ENCODE data around the gene LIAS. TPM values are rescaled to one million over a fixed set of nuclear protein-coding genes. Genes with fewer than 3 reads are reported as not detected.
A peak's percentile ranks its signal among the peaks of the same experiment; 100 is the strongest.
"Not testable (repeated sequence)": the region's sequence is repeated elsewhere in the genome, so short reads cannot be mapped to it uniquely, and the experiment has no call there.

The LIAS gene
- polyA plus RNA-seq: 13.2 to 20.6 TPM (median 17.1 TPM) in 3 replicates
- 15.6 TPM for polyA plus RNA-seq (2011; ENCODE audit: low read depth)
- 12.3 and 17.9 TPM in 2 replicates for polyA plus RNA-seq (2011; cell fraction: cytosol; rRNA removed)
- polyA plus RNA-seq (2011; cell fraction: nucleus; rRNA removed): 18.0 and 24.2 TPM in 2 replicates
- polyA plus RNA-seq (2012; ENCODE audit: low replicate concordance): 10.9 and 15.0 TPM in 2 replicates
- 4.3 to 10.5 TPM (median 6.4 TPM) in 3 replicates for polyA minus RNA-seq
- polyA minus RNA-seq (2011; cell fraction: cytosol; rRNA and poly(A)+ RNA removed): not detected
- polyA minus RNA-seq (2011; cell fraction: nucleus; rRNA and poly(A)+ RNA removed): 6.1 and 6.2 TPM in 2 replicates

DNA sequence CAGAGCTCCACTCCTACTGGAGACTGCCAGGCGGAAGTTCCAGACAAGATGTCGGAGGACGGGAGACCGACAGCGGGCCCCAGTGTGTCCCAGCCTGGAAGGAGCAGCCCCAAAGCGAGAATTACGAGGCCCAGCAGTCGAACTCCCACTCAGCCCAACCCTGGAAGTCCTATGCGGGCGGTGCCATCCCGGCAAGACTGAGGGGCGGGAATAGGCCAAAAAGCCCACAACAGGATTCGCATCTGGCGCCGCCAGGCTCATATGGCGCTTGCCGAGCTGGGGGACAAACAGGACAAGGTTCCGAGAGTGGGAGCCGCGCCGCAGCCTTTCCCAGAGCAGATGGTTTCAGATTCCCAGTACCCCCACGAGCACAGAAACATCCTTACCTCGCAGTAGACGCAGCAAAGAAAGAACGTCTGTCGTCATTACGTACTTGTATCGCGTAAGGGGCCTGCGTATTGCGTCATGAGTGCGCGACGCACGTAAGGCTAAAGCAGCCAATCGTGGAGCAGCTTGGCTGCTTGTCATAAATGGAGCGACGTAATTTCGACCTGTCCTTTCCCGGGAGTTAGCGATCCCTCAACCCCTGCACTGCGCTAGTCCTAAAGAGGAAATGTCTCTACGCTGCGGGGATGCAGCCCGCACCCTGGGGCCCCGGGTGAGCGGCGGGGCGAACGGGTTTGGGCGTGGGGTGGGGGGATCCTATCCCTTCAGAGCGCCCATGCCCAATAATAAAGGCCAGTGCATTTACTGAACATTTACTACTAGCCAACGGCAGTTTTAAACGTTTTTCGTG is at the start of gene LIAS, which contains the start of gene RPL9:
Gene LIAS, plus strand, starts transcription at position 552 of the 796 bp plus-strand sequence. Its CDS starts 62 bp downstream, at position 614.
Gene RPL9, minus strand, starts transcription at position 418 of the 796 bp plus-strand sequence. CDS start 483 bp downstream, outside the sequence.
- DNase-seq (ENCODE audit: low read depth, low spot score) (peak; percentile 99), FAIRE-seq (peak; percentile 85)
- Histone ChIP-seq H2AFZ (ENCODE audit: control insufficient read depth, low read length) (peak within 1 kb of the TSS; percentile 97), H3K79me2 (ENCODE audit: control insufficient read depth, insufficient read depth, low read length) (peaks cover 51% of the 10 kb centered on the region), H3K9me3 (ENCODE audit: control insufficient read depth, low read depth, low read length) (no peaks in the 10 kb centered on the region), H3K4me3 (ENCODE audit: control insufficient read depth in 2 of 3, extremely low read depth in 1 of 3, insufficient read depth in 2 of 3, low read depth in 1 of 3, low read length in 3 of 3) (peak within 1 kb of the TSS; percentile 67 to 100 (median 90)), H4K20me1 (ENCODE audit: control insufficient read depth, extremely low read depth, insufficient read depth, low read length) (peaks cover 18% of the 10 kb centered on the region), H3K27me3 (ENCODE audit: control insufficient read depth, extremely low read depth, insufficient read depth, low read length) (no peaks in the 10 kb centered on the region), H3K4me2 (ENCODE audit: control insufficient read depth, extremely low read depth, insufficient read depth, low read depth, low read length) (peak within 1 kb of the TSS; percentile 93), H3K4me1 (ENCODE audit: control insufficient read depth, extremely low read depth, insufficient read depth, low read length) (peaks cover 26% of the 10 kb centered on the region), H3K9me1 (ENCODE audit: control insufficient read depth, extremely low read depth, insufficient read depth, low read length) (no peaks in the 10 kb centered on the region), H3K9ac (ENCODE audit: control insufficient read depth, extremely low read depth, insufficient read depth, low read length) (peak within 1 kb of the TSS; percentile 99), H3K36me3 (ENCODE audit: control insufficient read depth in 2 of 2, extremely low read depth in 1 of 2, insufficient read depth in 2 of 2, low read length in 2 of 2) (peaks cover 15 to 51% of the 10 kb centered on the region in 2 experiments), H3K27ac (ENCODE audit: control insufficient read depth, insufficient read depth, low read length) (peak within 1 kb of the TSS; percentile 94)
- dilution Hi-C loops (cut with MboI; ENCODE audit: extremely low pct_ligation_motif_present, low sequenced_read_pairs): no loop called here
- TF ChIP-seq, protein P1, sequence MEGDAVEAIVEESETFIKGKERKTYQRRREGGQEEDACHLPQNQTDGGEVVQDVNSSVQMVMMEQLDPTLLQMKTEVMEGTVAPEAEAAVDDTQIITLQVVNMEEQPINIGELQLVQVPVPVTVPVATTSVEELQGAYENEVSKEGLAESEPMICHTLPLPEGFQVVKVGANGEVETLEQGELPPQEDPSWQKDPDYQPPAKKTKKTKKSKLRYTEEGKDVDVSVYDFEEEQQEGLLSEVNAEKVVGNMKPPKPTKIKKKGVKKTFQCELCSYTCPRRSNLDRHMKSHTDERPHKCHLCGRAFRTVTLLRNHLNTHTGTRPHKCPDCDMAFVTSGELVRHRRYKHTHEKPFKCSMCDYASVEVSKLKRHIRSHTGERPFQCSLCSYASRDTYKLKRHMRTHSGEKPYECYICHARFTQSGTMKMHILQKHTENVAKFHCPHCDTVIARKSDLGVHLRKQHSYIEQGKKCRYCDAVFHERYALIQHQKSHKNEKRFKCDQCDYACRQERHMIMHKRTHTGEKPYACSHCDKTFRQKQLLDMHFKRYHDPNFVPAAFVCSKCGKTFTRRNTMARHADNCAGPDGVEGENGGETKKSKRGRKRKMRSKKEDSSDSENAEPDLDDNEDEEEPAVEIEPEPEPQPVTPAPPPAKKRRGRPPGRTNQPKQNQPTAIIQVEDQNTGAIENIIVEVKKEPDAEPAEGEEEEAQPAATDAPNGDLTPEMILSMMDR (optimal IDR thresholded peaks at IDR 0.05 in 1 of 3, IDR thresholded peaks at IDR 0.05 in 1 of 3, conservative IDR thresholded peaks at IDR 0.05 in 1 of 3; ENCODE audit: extremely low read depth in 1 of 3, insufficient read depth in 2 of 3, low read length in 3 of 3): no peak
- no peak for TF ChIP-seq EZH2 (IDR thresholded peaks at IDR 0.05; ENCODE audit: low read length)

DNA sequence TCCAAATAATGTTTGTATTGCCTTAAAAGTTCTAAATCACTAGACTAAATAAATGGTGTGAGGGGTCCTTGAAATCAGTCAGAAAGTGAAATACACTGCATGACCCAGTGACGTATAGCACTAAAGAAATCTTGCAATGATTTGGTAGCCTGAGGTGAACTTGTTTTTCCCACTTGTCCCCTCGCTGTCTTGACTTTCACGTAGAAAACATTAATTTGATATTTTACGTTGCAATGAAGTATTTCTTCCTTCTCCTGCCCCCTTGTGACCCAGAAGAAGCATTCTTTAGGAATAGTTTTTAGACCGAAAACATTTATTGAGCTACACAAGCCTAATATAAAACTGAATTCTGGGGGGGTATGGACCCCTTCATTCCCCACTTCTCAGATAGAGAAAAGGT is 48.4 kb upstream of the LIAS start:
- H3K79me2 ChIP-seq (ENCODE audit: control insufficient read depth, insufficient read depth, low read length): no peaks in the 10 kb centered on the region
- H3K9me1 ChIP-seq (ENCODE audit: control insufficient read depth, extremely low read depth, insufficient read depth, low read length): no peaks in the 10 kb centered on the region
- no peak overlapping the region for H3K9ac ChIP-seq (ENCODE audit: control insufficient read depth, extremely low read depth, insufficient read depth, low read length)
- H3K4me2 ChIP-seq (ENCODE audit: control insufficient read depth, extremely low read depth, insufficient read depth, low read depth, low read length): no peak overlapping the region
- H3K4me3 ChIP-seq (ENCODE audit: control insufficient read depth in 2 of 3, extremely low read depth in 1 of 3, insufficient read depth in 2 of 3, low read depth in 1 of 3, low read length in 3 of 3): no peak overlapping the region
- H3K9me3 ChIP-seq (ENCODE audit: control insufficient read depth, low read depth, low read length): no peaks in the 10 kb centered on the region
- H3K27me3 ChIP-seq (ENCODE audit: control insufficient read depth, extremely low read depth, insufficient read depth, low read length): no peaks in the 10 kb centered on the region
- FAIRE-seq (no peak), DNase-seq (ENCODE audit: low read depth, low spot score) (no peak)
- no peaks in the 10 kb centered on the region for H3K36me3 ChIP-seq (ENCODE audit: control insufficient read depth in 2 of 2, extremely low read depth in 1 of 2, insufficient read depth in 2 of 2, low read length in 2 of 2)
- no peaks in the 10 kb centered on the region for H4K20me1 ChIP-seq (ENCODE audit: control insufficient read depth, extremely low read depth, insufficient read depth, low read length)
- TF ChIP-seq EZH2 (IDR thresholded peaks at IDR 0.05; ENCODE audit: low read length): no peak
- TF ChIP-seq, protein P1 (optimal IDR thresholded peaks at IDR 0.05 in 1 of 3, IDR thresholded peaks at IDR 0.05 in 1 of 3, conservative IDR thresholded peaks at IDR 0.05 in 1 of 3; ENCODE audit: extremely low read depth in 1 of 3, insufficient read depth in 2 of 3, low read length in 3 of 3): no peak
- H2AFZ ChIP-seq (ENCODE audit: control insufficient read depth, low read length): no peak overlapping the region
- no peak overlapping the region for H3K27ac ChIP-seq (ENCODE audit: control insufficient read depth, insufficient read depth, low read length)
- dilution Hi-C loops (cut with MboI; ENCODE audit: extremely low pct_ligation_motif_present, low sequenced_read_pairs): no loop called here
- no peaks in the 10 kb centered on the region for H3K4me1 ChIP-seq (ENCODE audit: control insufficient read depth, extremely low read depth, insufficient read depth, low read length)

DNA sequence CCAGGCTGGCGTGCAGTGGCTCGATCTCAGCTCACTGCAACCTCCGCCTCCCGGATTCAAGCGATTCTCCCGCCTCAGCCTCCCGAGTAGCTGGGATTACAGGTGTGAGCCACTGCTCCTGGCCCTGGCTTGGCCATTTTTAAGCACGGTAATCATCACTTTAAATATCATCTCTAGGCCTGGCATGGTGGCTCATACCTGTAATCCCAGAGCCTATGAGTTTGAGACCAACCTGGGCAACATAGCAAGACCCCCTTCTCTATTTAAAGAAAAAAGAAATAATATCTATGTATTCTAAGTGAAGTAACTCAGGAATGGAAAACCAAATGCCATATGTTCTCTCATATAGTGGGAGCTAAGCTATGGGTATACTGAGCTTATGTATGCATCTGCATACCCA is 47.3 kb upstream of the LIAS start:
- H3K9ac ChIP-seq (ENCODE audit: control insufficient read depth, extremely low read depth, insufficient read depth, low read length); dilution Hi-C loops (cut with MboI; ENCODE audit: extremely low pct_ligation_motif_present, low sequenced_read_pairs); H2AFZ ChIP-seq (ENCODE audit: control insufficient read depth, low read length); H3K9me3 ChIP-seq (ENCODE audit: control insufficient read depth, low read depth, low read length); H3K27me3 ChIP-seq (ENCODE audit: control insufficient read depth, extremely low read depth, insufficient read depth, low read length); H3K9me1 ChIP-seq (ENCODE audit: control insufficient read depth, extremely low read depth, insufficient read depth, low read length); H4K20me1 ChIP-seq (ENCODE audit: control insufficient read depth, extremely low read depth, insufficient read depth, low read length); H3K36me3 ChIP-seq (ENCODE audit: control insufficient read depth in 2 of 2, extremely low read depth in 1 of 2, insufficient read depth in 2 of 2, low read length in 2 of 2); H3K27ac ChIP-seq (ENCODE audit: control insufficient read depth, insufficient read depth, low read length); H3K4me2 ChIP-seq (ENCODE audit: control insufficient read depth, extremely low read depth, insufficient read depth, low read depth, low read length); H3K4me1 ChIP-seq (ENCODE audit: control insufficient read depth, extremely low read depth, insufficient read depth, low read length); H3K79me2 ChIP-seq (ENCODE audit: control insufficient read depth, insufficient read depth, low read length); H3K4me3 ChIP-seq (ENCODE audit: control insufficient read depth in 2 of 3, extremely low read depth in 1 of 3, insufficient read depth in 2 of 3, low read depth in 1 of 3, low read length in 3 of 3); DNase-seq (ENCODE audit: low read depth, low spot score); FAIRE-seq: not testable (repeated sequence)
